NT2/D1 (cell line): ENCODE results near the gene FRMD5.

Source experiments
- SUZ12 ChIP-seq: IDR thresholded peaks from 2 replicates; pipeline ENCODE4 v1.6.1; 2011; ENCODE audit not compliant: insufficient read length, insufficient read depth; ENCODE audit errors: extremely low read depth
- YY1 ChIP-seq: IDR thresholded peaks from 2 replicates; pipeline ENCODE4 v1.6.1; 2011; ENCODE audit not compliant: insufficient read length, insufficient read depth
- ZNF274 ChIP-seq: IDR thresholded peaks from 2 replicates; pipeline ENCODE4 v1.6.1; 2011; ENCODE audit warnings: mild to moderate bottlenecking, low read depth, low read length

- no peak for TF ChIP-seq SUZ12
- no peak for TF ChIP-seq YY1
- TF ChIP-seq ZNF274 = no peak
Measured at GRCh38 chr15:44194323-44195150, 534 bp downstream of the FRMD5 start.
